HG03521 (cell line): ENCODE results near the gene GRHL3.

Experiments
- ATAC-seq: cut with Tn5 transposase; IDR thresholded peaks from one replicate; pipeline ENCODE4 v1.9.1; 2021; ENCODE audit warnings: mild to moderate bottlenecking, moderate library complexity; ENCODE audit not compliant: unreplicated experiment

Gene GRHL3

GRCh38 chr1:24340770-24341169, 21.6 kb downstream of the GRHL3 start:
- no peak for ATAC-seq

DNA sequence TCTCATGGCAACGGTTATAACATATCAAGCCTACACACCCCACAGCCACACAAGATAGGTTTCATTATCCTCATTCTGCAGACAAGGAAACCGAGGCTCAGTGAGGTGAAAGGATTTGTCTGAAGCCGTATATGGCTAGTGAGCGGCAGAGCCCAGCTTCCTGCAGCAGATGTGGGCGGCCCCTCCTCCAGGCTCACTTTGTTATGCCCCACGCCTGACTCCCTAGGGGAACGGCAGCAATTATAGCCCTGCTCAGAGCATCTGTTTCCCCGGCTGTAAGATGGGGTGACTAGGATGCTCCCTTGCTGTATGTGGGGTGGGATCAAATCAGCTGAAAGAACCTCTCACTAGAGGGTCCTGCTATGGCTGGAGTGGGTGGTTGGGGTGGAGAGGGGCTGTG, 22.1 kb downstream of the GRHL3 start:
- ATAC-seq, result no peak

DNA sequence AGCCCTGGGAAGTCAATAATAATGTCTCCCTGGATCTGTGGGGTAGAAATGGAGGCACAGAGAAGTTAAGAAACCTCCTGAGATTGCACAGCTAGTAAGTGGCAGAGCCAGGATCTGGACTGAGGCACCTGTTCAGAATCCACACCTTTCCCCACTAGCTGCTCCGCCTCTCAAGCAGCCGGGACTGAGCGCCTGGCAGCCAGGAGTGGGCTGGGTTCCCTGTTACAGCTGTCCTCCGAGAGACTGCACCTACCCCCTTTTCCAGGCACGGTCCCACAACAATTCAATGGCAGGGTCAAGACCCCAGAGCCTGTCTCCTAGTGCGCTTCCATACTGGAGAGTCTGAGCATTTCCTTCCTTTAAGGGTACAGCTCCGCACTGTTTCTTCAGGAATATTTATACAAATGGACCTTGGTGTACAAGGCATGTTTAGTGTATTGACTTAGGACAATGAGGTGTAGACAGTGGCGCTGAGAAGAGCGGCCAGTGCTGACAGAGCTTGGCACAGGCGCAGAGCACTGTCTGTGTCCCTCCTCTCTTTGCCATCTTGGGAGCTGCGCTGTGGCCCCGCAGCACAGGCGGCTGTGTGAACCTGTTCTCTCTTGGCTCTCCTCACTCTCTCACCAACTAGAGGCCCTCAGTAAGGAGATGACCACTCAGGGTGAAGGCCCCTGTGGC, 24.4 kb downstream of the GRHL3 start:
- no peak for ATAC-seq

GRCh38 chr1:24344090-24344742, 25.1 kb downstream of the GRHL3 start:
- no peak for ATAC-seq

DNA sequence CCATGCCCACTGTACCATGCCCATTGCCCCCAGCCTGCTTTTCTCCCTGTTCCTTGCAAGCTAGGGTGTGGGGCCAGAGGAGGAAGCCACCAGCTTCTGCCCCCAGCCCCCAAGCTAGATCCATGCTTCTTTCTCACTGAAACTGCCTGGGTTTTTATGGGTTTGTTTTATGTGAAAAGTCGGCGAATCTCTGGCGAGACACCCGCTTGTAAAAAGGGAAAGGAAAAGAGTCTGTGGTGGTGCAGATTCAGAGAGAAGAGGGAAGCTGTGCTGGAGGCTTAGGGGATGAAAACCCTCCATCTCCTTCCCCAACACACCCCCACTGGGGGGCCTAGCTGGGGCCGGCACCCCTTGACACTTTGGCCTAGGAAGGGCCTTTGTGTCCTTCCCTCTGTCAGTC, 26.2 kb downstream of the GRHL3 start:
- no peak for ATAC-seq

DNA sequence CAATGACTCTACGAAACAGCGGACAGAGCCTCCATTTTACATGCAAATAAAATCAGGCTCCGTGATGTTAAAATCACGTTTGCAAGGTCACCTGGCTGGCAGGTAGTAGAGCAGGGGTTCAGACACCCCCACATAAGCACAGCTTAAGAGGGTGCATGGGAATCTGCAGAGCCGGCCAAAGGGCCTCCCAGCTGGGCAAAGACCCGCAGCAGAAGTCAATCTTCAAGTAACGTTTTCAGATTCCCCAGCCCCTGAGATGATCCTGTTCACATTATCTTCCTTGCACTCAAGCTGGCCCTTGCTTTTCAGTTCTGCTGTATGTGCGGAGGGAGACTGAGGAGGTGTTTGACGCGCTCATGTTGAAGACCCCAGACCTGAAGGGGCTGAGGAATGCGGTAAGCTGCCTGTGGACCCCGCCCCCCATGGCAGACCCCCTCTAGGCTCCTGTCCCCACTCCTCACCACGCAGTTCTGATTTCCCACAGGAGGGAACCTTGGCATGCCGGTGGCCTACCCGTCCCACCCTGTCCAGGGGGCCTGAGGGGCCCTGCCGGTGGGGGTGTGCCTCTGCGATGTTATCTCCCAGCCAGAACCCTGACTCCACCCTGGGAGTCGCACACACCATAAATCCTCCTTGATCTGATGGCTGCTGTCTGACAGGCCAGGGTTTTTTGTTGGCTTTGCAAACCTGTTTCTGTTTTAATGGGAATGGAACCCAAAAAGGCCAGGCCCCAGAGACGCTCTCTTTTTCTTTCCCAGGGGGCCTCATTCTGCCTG, 28.2 kb downstream of the GRHL3 start:
- no peak for ATAC-seq

DNA sequence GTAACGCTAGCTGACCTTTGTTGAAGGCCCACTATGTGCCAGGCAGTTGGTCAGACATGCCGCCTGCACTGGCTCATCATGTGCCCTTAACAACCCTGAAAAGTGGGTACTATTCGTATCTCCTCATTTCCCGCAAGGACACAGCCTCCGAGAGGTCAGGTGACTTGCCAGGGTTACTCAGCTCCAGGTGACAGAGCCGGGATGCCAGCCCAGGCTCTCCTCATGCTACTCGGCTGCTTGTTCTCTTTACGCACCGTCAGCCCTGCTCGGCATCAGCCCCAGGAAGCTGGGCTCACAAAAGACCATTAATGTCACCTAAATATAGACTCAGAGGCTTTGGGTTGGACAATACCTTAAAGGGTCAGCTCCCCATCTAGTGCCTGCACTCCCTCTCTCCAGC, 29.0 kb downstream of the GRHL3 start:
- no peak for ATAC-seq

GRCh38 chr1:24349891-24350290, 30.7 kb downstream of the GRHL3 start:
- no peak for ATAC-seq

GRCh38 chr1:24351247-24351646, 32.1 kb downstream of the GRHL3 start:
- ATAC-seq, result no peak

GRCh38 chr1:24351918-24352627, 32.9 kb downstream of the GRHL3 start:
- ATAC-seq, result no peak

- ATAC-seq, result no peak
Measured at GRCh38 chr1:24353292-24353891, 34.2 kb downstream of the GRHL3 start.

DNA sequence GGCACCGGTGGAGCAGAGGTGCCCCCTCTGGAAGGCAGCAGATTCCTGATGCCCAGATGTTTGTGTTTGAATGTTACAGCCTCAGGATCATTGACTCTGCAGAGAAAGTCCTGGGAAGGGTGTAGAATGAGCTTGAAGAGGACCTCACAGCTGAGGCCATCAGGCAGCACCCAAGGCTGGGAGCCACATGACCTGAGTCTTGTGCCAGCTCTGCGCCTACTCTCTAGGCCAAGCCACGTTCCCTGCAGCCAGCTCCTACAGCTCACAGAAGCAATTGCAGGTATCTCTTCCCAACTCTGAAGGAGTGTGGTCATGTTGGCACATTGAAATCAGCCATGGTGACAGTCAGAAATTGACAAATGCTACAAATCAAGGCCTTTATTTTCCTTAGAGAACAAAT, 36.3 kb downstream of the GRHL3 start:
- ATAC-seq, result no peak

DNA sequence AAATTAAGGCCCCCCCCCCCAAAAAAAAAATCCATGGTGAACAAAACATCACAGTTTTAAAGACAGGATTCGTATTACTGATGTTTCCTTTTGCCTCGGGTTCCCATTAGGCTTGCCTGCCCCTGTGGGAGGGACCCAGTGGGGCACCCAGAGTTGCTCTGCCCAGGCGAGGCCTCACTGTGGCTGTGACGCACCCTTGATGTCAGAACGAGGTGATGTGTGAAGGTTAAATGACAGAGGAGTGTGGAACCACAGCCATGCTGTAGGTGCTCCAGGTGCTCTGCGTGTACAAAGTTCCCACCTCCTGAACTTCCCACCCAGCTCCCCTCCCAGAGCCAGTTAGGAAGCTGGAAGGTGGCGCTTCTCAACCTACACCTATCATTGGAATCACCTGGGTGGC, 37.9 kb downstream of the GRHL3 start:
- ATAC-seq, result no peak

GRCh38 chr1:24360681-24361080, 41.5 kb downstream of the GRHL3 start:
- ATAC-seq, result no peak

GRCh38 chr1:24361811-24362210, 42.7 kb downstream of the GRHL3 start:
- ATAC-seq, result no peak

GRCh38 chr1:24362396-24362795, 43.2 kb downstream of the GRHL3 start:
- no peak for ATAC-seq

GRCh38 chr1:24362982-24363614, 43.9 kb downstream of the GRHL3 start:
- no peak for ATAC-seq

DNA sequence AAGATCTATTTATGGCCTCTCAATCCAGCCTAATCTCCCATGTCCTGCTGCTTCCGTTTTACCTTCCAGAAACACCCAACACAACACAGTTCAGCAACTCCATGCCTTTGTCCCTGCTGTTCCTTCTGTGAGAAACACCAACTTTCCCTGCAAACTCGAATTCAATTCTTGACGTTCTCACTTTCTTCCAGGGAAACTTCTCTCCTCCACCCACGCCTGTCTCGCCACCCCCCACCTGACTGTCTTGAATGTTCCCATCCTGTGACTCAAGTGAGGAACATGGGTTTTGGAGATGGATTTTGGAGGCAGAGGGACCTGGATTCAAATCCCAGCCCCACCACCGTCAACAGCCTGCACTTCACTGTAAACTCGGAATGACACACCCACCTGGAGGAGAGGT, 44.8 kb downstream of the GRHL3 start:
- ATAC-seq, result no peak

- ATAC-seq, result no peak
Measured at GRCh38 chr1:24364605-24364974, 45.4 kb downstream of the GRHL3 start.

GRCh38 chr1:24364975-24365678, 46.0 kb downstream of the GRHL3 start:
- ATAC-seq, result no peak
